ENCODE data around the gene BPIFB2.
"Not testable (repeated sequence)": the region's sequence is repeated elsewhere in the genome, so short reads cannot be mapped to it uniquely, and the experiment has no call there.

BPIFB2 gene

GRCh38 chr20:33042983-33043730 is 35.7 kb downstream of the BPIFB2 start:
- no peak for TF ChIP-seq CTCF (IDR thresholded peaks at IDR 0.05; ENCODE audit: insufficient read depth, missing control alignments)
- FAIRE-seq (no peak), DNase-seq (ENCODE audit: insufficient read length, low spot score) (no peak)

GRCh38 chr20:33043731-33044181 is 36.3 kb downstream of the BPIFB2 start:
- DNase-seq (ENCODE audit: insufficient read length, low spot score) (no peak), FAIRE-seq (no peak)
- no peak for TF ChIP-seq CTCF (IDR thresholded peaks at IDR 0.05; ENCODE audit: insufficient read depth, missing control alignments)

GRCh38 chr20:33045129-33045721 is 37.7 kb downstream of the BPIFB2 start:
- DNase-seq (ENCODE audit: insufficient read length, low spot score); FAIRE-seq: not testable (repeated sequence)

- TF ChIP-seq CTCF (IDR thresholded peaks at IDR 0.05; ENCODE audit: insufficient read depth, missing control alignments), result no peak
- DNase-seq (ENCODE audit: insufficient read length, low spot score), result no peak
- no peak for FAIRE-seq
Measured at GRCh38 chr20:33046412-33046811, 38.9 kb downstream of the BPIFB2 start.

GRCh38 chr20:33051333-33051732 is 43.8 kb downstream of the BPIFB2 start:
- FAIRE-seq, result no peak

GRCh38 chr20:33053291-33054106 is 46.0 kb downstream of the BPIFB2 start, which contains the start of gene BPIFB3:
Gene BPIFB3 (plus strand): TSS chr20:33053903. CDS start chr20:33055436, 1,533 bp downstream.
- FAIRE-seq (no peak), DNase-seq (ENCODE audit: insufficient read length, low spot score) (no peak)
- no peak for TF ChIP-seq CTCF (IDR thresholded peaks at IDR 0.05; ENCODE audit: insufficient read depth, missing control alignments)

More at GRCh38 chr20:33051333-33051732, 43.8 kb downstream of the BPIFB2 start:
- DNase-seq (ENCODE audit: insufficient read length, low spot score), result no peak
- TF ChIP-seq CTCF (IDR thresholded peaks at IDR 0.05; ENCODE audit: insufficient read depth, missing control alignments), result no peak

- DNase-seq (ENCODE audit: insufficient read length, low spot score), result no peak
- no peak for FAIRE-seq
- TF ChIP-seq CTCF (IDR thresholded peaks at IDR 0.05; ENCODE audit: insufficient read depth, missing control alignments), result no peak
Measured at GRCh38 chr20:33054381-33054780, 46.9 kb downstream of the BPIFB2 start.

Data from D721Med (cell line).